SH-SY5Y (cell line): Measurements from ENCODE around the gene SLC44A4.

Experiments used
- GATA2 ChIP-seq: IDR thresholded peaks from 2 replicates; pipeline ENCODE4 v1.6.1; 2011; ENCODE audit warnings: mild to moderate bottlenecking, low read depth, low read length
- GATA3 ChIP-seq: IDR thresholded peaks from 2 replicates; pipeline ENCODE4 v1.6.1; 2011; ENCODE audit warnings: low read depth, mild to moderate bottlenecking, low read length, moderate library complexity

The SLC44A4 gene

DNA sequence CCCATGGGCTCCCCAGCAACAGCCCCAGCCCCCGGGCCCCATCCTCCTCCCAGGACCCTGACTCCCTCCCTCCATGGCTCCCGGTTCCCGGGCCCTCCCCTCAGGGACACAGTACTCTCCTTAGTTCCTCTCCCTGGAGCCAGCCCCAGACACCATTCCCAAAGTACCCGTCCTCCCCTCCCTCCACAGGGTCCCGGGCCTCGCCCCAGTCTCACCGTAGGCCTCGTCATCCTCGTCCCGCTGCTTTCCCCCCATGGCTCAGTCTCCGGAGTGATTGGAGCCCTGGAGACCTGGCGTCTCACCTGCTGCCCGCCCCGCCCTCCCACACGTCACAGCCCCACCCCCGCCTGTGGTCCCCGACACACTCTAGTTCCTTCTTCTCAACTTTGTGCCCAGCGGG lies at the start of gene SLC44A4:
Gene SLC44A4 (minus strand): TSS at position 272 of the 400 bp plus-strand sequence. CDS start 17 bp downstream, at position 255.
- no peak for TF ChIP-seq GATA3
- no peak for TF ChIP-seq GATA2

DNA sequence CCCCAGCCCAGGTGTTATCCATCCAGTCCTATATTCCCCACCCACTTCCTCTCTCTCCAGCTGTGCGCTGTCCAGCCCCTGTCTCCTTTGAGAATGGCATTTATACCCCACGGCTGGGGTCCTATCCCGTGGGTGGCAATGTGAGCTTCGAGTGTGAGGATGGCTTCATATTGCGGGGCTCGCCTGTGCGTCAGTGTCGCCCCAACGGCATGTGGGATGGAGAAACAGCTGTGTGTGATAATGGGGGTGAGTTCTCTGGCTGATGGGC lies 49.8 kb upstream of the SLC44A4 start:
- TF ChIP-seq GATA3, result no peak
- no peak for TF ChIP-seq GATA2

DNA sequence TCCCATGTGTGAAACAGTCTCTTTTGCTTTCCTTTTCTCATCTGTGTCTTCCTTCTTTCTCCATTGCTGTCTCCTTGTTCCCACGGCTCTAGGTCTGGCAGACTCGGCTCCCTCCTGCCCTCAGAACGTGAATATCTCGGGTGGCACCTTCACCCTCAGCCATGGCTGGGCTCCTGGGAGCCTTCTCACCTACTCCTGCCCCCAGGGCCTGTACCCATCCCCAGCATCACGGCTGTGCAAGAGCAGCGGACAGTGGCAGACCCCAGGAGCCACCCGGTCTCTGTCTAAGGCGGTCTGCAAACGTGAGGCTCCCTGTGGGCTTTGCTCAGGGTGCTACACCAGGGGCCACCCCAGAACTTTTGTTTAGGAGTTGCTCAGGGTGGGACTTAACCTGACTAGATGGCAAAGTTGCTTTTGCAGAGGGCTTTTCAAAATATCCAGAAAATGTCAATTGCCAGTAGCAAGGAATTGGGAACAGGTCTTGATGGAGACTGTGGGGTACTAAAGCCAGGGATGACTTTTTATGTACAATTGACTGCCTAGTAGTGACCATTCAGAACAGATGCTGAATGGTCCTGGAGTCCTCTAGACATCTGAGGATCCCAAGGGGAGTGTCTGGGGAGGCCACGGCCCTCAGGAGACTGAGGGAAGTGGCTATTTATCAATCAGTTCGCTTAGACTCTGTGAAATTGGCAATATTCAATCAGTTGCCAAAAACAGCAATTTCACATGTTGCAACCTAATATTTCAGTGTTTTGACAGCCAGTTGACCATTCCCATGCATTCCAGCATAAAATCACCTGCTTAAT lies 49.3 kb upstream of the SLC44A4 start:
- TF ChIP-seq GATA3 (no peak), GATA2 (no peak)

DNA sequence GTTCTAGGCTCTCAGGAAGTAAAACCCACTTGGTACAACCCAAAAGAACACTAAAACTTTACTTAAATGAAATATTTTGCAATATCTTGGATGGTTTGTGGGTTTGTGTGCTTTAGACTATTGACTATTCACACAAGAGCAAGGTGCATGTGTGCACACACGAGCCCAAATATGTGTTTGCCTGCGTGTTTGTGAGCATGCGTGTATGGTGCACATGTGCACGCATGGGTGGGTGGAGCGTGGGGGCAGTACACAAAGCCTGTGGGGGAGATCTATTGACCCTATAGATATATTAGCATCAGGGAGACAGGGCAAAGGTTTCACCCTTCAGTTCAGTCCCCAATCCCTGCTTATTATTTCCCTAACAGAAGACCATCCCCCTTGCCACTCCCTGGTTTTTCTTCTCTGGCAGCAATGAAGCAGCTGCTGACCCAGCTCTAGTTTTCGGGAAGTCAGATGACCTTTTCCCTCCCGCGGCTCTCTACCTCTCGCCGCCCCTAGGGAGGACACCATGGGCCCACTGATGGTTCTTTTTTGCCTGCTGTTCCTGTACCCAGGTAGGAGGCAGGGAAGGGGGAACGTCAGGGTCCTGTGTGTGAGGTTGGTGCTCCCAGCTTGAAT lies 48.6 kb upstream of the SLC44A4 start, which contains the start of gene C2:
Gene C2 (plus strand): TSS at position 476 of the 621 bp plus-strand sequence. CDS start 36 bp downstream, at position 512.
- TF ChIP-seq GATA3 (no peak), GATA2 (no peak)

DNA sequence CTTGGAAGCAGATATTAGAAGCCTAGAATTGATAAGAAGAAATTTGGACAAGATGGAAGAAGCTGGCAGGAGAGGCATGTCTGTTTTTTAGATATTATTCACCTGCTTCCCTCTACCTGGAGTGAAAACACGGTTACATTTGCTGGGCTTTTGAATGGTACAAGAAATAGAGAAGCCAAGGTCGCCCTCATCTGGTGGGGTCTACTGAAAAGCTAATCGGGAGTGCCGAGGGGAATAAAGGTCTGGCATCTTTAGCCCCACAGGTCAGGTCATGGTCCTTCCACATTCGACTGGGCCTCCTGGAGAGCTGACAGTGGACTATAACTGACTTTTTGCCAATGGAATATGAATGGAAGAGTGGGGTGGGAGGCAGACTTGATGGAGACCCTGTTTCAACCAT lies 44.1 kb upstream of the SLC44A4 start:
- TF ChIP-seq GATA2 (no peak), GATA3 (no peak)

DNA sequence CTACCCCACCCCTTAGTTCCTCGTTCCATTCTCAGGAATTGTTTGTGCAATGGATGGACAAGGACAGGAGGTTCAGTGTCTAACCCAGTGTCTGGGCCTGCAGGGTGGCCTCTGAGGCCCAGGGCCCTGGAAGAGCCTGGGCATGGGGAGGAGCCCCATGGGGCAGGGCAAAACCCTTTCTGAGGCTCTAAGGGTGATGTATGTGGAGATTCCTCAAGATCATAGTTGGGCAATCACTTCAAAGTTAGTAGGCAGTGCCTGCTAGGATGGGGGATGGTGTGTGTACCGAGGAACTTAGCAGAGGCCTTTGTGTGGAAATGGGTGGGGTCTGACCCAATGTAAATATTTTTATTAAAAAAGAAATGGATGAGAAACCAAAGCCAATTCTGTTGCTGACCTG lies 42.0 kb upstream of the SLC44A4 start:
- TF ChIP-seq GATA3 (no peak), GATA2 (no peak)

DNA sequence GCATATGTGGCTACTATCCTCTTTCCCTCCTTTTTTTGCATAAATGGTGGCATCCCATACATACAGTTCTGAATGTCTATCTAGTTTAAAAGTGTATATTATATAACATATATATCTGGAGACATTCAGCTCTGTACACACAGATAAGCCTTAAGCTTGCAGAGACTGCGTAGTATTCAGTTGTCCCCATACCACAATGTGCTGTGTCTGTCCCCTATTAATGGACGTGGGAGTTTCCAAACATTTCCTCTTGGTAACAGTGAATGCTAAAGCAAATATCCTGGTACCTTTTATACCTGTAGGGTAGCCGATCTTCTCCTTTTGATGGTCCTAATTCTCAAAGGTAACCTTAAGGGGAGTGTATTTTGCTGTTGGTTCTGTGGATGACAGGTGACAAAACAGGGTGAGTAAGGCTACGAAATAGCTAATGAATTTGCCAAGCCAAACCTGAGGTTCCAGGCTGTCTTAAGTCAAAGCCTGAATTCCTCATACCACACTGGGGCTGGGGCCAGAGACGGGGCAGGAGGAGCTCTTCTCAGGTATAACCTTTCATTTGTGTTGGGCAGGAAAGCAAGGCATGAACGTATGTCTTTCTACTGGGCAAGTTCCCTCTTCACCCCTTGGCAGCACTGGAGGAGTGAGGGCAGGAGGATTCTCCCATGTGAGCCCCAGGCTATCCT lies 41.0 kb upstream of the SLC44A4 start:
- TF ChIP-seq GATA3 (no peak), GATA2 (no peak)

DNA sequence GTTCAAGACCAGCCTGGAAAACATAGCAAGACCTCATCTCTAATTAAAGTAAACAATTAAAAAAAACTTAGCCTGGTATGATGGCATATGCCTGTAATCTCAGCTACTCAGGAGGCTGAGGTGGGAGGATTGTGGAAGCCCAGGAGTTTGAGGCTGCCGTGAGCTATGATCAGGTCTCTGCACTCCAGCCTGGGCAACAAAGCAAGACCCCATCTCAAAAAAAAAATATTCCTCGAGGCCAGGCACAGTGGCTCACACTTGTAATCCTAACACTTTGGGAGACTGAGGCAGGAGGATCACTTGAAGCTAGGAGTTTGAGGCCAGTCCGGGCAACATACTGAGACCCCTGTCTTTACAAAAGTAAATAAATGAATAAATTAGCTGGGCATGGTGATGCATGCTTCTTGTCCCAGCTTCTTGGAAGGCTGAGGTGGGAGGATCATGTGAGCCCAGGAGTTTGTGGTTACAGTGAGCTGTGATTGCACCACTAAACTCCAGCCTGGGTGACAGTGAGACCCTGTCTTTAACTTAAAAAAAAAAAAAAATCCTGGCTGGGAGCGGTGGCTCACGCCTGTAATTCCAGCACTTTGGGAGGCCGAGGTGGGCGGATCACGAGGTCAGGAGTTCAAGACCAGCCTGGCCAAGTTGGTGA lies 39.4 kb upstream of the SLC44A4 start:
- TF ChIP-seq GATA2 (no peak), GATA3 (no peak)

DNA sequence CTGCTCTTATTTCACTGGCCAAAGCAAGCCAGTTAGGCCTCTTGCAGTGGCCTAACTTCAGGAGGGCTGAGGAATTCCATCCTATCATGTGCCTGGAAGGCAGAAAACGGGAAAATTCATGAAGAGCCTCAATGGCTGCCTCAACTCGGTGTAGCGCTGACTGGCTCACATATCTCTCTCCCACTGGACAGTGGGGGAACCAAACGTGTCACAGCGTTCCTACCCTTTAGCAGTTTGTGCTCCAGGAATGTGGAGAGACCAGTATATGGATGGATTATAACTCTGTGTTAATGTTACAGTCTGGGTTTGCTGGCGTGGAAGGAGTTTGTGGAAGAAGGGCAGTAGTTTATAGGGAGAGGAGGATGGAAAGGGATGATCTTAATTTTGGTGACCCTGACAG lies 37.0 kb upstream of the SLC44A4 start:
- TF ChIP-seq GATA3, result no peak
- no peak for TF ChIP-seq GATA2

DNA sequence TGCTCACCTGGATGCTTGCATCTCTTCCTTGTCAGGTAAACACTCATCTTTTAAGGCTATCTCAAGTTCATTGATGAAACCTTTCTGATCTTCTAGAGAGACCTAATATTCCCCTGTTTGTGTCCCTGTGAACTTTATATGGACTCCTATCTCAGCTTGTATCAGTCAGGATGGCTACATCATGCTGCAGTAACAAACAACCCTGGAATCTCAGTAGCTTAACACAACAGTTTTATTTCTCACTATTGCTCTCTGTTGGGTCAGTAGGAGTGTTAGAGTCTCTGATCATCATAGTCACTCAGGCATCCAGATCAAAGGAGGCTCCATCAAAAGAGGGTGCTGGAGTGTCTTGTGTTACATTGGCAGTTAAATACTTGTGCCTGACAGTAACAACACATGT lies 36.6 kb upstream of the SLC44A4 start:
- no peak for TF ChIP-seq GATA2
- TF ChIP-seq GATA3, result no peak

DNA sequence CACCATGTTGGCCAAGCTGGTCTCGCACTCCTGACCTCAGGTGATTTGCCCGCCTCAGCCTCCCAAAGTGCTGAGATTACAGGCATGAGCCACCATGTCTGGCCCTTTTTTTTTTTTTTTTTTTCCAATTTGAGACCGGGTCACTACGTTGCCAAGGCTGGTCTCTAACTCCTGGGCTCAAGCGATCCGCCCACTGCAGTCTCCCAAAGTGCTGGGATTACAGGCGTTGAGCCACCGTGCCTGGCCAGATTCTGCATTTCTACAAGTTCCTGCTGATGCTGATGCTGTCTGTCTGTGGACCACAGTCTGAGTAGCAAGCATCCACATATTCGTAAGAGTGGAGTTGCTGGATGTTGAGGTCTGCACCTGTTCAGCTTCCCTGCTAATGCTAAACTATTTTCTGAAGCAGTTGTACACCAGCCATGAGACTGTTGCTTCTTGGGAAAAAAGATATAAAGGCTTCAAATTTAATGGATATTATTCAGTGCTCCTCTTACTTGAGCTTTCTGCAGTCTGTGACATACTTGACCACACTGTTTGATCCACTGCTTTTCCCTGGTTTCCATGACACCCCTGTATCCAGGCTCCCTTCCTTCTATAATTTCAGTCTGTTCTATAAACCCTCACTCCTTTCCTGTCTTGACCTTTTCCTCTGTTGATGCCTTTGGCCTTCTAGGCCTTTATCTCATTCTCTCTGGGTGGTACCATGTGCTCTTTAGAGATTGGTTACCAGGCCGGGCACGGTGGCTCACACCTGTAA lies 33.2 kb upstream of the SLC44A4 start:
- no peak for TF ChIP-seq GATA2

DNA sequence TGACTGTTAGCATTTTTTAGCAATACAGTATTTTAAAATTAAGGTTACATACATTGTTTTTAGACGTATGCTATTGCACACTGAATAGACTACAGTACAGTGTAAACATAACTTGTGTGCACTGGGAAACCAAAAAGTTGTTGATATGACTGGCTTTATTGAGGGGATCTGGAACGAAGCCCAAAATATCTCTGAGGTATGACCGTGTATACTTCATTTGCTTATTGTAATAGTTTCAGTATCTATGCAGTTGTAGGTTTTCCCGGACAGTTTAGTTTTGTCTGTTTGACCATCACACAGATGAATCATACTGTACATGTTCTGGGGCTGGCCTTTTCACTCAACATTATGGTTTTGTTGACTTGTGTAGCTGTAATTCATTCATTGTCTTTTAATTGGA lies 30.0 kb upstream of the SLC44A4 start:
- TF ChIP-seq GATA2 (no peak), GATA3 (no peak)

DNA sequence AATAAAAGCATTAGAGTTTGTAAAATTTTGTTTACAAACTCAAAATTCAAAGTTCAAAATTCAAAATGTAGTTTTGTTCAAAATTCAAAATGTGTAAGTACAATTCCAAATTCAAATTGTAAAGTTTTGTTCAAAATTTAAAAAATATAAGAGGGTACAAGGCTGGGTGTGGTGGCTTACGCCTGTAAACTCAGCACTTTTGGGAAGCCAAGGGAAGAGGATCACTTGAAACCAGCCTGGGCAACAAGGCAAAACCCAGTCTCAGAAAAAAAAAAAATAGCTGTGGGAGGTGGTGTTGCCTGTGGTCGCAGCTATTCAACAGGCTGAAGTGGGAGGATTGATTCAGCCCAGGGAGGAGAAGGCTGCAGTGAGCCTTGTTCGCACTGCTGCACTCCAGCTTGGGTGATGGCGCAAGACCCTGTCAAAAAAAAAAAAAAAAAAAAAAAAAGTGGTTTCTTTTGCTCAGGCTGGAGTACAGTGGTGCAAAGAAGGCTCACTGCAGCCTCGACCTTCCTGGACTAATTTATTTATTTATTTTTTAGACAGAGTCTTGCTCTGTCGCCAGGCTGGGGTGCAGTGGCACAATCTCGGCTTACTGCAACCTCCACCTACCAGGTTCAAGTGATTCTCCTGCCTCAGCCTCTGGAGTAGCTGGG lies 28.5 kb upstream of the SLC44A4 start:
- TF ChIP-seq GATA2 (no peak), GATA3 (no peak)
